ENCODE data around the gene PRKCZ. TPM values are rescaled to one million over a fixed set of nuclear protein-coding genes. Genes with fewer than 3 reads are reported as not detected.

The PRKCZ gene
- total and polyA plus RNA-seq, 2 of the 4 experiments (the other 2 are of a cell fraction), result 2.0 to 3.5 TPM

DNA sequence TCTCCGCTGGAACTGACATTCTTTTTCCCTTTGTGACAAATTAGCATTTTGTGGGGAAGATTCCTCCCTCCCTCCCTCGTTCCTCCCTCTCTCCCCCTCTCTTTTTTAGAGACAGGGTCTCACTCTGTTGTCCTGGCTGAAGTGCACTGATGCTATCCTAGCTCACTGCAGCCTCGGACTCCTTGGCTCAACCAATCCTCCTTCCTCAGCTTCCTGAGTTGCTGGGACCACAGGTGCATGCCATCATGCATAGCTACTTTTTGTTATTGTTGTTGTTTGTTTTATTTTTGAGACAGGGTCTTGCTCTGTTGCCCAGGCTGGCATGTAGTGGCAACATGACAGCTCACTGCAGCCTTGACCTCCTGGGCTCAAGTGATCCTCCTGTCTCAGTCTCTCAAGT is 171.1 kb downstream of the PRKCZ start:
- CTCF ChIA-PET, result no interaction called here
- H3K4me2 ChIP-seq (ENCODE audit: low read depth, low read length), result no peak overlapping the region
- dilution Hi-C loops (cut with HindIII; ENCODE audit: low sequenced_read_pairs, unreplicated experiment) (no loop called here), in situ Hi-C loops (cut with MboI; ENCODE audit: low sequenced_read_pairs) (no loop called here), intact Hi-C loops (cut with micrococcal nuclease) (no loop called here)
- H2BK20ac ChIP-seq (ENCODE audit: low read depth, low read length), result no peak overlapping the region
- no peaks in the 10 kb centered on the region for H3K9me3 ChIP-seq (ENCODE audit: control insufficient read depth, insufficient read depth, low read length)
- H2AFZ ChIP-seq (replicated peaks; ENCODE audit: low read length, poor library complexity), result no peak overlapping the region
- no peak overlapping the region for H3K4me3 ChIP-seq (ENCODE audit: insufficient read depth, low read depth, low read length)
- no peak overlapping the region for H2BK120ac ChIP-seq (ENCODE audit: low read depth, low read length)
- H4K91ac ChIP-seq (ENCODE audit: insufficient read depth, low read depth, low read length), result no peak overlapping the region
- no CpG with 5 or more reads among the region's 3 CpGs for WGBS, 2 experiments (ENCODE audit: extremely low coverage in 2 of 2, insufficient read length in 1 of 2)
- H3K27ac ChIP-seq (ENCODE audit: insufficient read depth, low read length), result no peak overlapping the region
- POLR2A ChIA-PET (ENCODE audit: unreplicated experiment), result no interaction called here
- H3K14ac ChIP-seq (replicated peaks; ENCODE audit: low read depth, low read length), result no peak overlapping the region
- ATAC-seq (ENCODE audit: low read depth) (no peak), DNase-seq (no peak)
- no peak overlapping the region for H3K23ac ChIP-seq (ENCODE audit: low read depth, low read length)
- H3K56ac ChIP-seq (ENCODE audit: extremely low read depth, insufficient read depth, low read length), result no peak overlapping the region
- peaks cover under 1 to 3% of the 10 kb centered on the region in 2 experiments; a peak in 3 of 4 replicates for H3K79me1 ChIP-seq (ENCODE audit: low read depth in 1 of 2, low read length in 2 of 2)
- H2AK5ac ChIP-seq (ENCODE audit: low read depth, low read length), result no peak overlapping the region
- H3K4me1 ChIP-seq (ENCODE audit: control insufficient read depth, insufficient read depth, low read length), result no peaks in the 10 kb centered on the region
- H2BK15ac ChIP-seq (ENCODE audit: low read depth, low read length), result no peak overlapping the region
- H3K36me3 ChIP-seq (ENCODE audit: control insufficient read depth, insufficient read depth, low read length), result no peaks in the 10 kb centered on the region
- no peak overlapping the region for H4K5ac ChIP-seq (ENCODE audit: low read depth, low read length)
- H3K9me1 ChIP-seq (ENCODE audit: insufficient read depth, low read length), result no peaks in the 10 kb centered on the region
- no peak overlapping the region for H4K8ac ChIP-seq (ENCODE audit: low read depth in 2 of 2, low read length in 2 of 2)
- H3K4ac ChIP-seq (ENCODE audit: low read depth, low read length), result no peak overlapping the region
- no peaks in the 10 kb centered on the region for H3K27me3 ChIP-seq (ENCODE audit: control insufficient read depth, insufficient read depth, low read length)
- H2AK9ac ChIP-seq (replicated peaks; ENCODE audit: low read depth, low read length, poor library complexity), result no peak overlapping the region
- H4K20me1 ChIP-seq (ENCODE audit: insufficient read depth, low read length), result no peaks in the 10 kb centered on the region
- H3K18ac ChIP-seq (ENCODE audit: low read depth, low read length), result no peak overlapping the region
- BruUV-seq (replicated peaks), result no TSS peak
- TF ChIP-seq MAZ (IDR thresholded peaks at IDR 0.05; ENCODE audit: borderline replicate concordance, low read depth, low read length) (no peak), CHD1 (IDR thresholded peaks at IDR 0.05; ENCODE audit: low read depth, low read length) (no peak)
- no peak overlapping the region for H2BK5ac ChIP-seq (ENCODE audit: low read depth, low read length, poor library complexity, severe bottlenecking)
- no peak overlapping the region for H3K9ac ChIP-seq (ENCODE audit: low read depth, low read length)
